HL-60 (cell line): Measurements from ENCODE around the gene FAM151A.

Experiments
- DNase-seq, 2 experiments: peaks; one replicate each; pipeline ENCODE4 v3.0.0-alpha.2; 2010 to 2020; ENCODE audit warnings: low read depth in 1 of 2, low spot score in 1 of 2
- H3K27ac ChIP-seq: fragments of 250-450 bp; sonication (Bioruptor Pico); replicated peaks from 2 replicates; pipeline ENCODE4 v1.5.1; 2020; ENCODE audit warnings: mild to moderate bottlenecking, moderate library complexity
- H3K27me3 ChIP-seq: fragments of 250-450 bp; sonication (Bioruptor Pico); 2 replicates; pipeline ENCODE4 v1.5.1; 2021; ENCODE audit warnings: mild to moderate bottlenecking, moderate library complexity; ENCODE audit not compliant: insufficient read depth, poor library complexity, severe bottlenecking
- H3K4me3 ChIP-seq: replicated peaks from 2 replicates; pipeline ENCODE4 v1.5.1; 2011; ENCODE audit warnings: mild to moderate bottlenecking, control low read depth, low read length; ENCODE audit not compliant: insufficient read depth
- CTCF ChIP-seq: IDR thresholded peaks from one replicate; pipeline ENCODE4 v1.5.1; 2011; ENCODE audit warnings: low read length, control low read depth, inconsistent platforms; ENCODE audit not compliant: insufficient read depth
- GABPA ChIP-seq: IDR thresholded peaks from 2 replicates; pipeline ENCODE4 v1.6.1; 2012; ENCODE audit warnings: low read depth
- POLR2AphosphoS5 ChIP-seq: IDR thresholded peaks from 2 replicates; pipeline ENCODE4 v1.6.1; 2012; ENCODE audit warnings: low read depth
- REST ChIP-seq: IDR thresholded peaks from 2 replicates; pipeline ENCODE4 v1.6.1; 2012; ENCODE audit warnings: low read depth; ENCODE audit not compliant: insufficient replicate concordance
- SPI1 ChIP-seq: IDR thresholded peaks from 2 replicates; pipeline ENCODE4 v1.6.1; 2012; ENCODE audit warnings: low read depth, mild to moderate bottlenecking, borderline replicate concordance

Gene FAM151A

GRCh38 chr1:54604572-54605370, 18.6 kb downstream of the FAM151A start:
- Histone ChIP-seq H3K27ac (peak overlapping the region; percentile 29), H3K27me3 (no peaks in the 10 kb centered on the region), H3K4me3 (no peak overlapping the region)
- TF ChIP-seq CTCF (no peak), SPI1 (peak; percentile 96), POLR2AphosphoS5 (peak; percentile 92), GABPA (peak; percentile 45; the same call in 1 of the 2 replicates), REST (no peak)
- DNase-seq = peak; percentile 47 to 88

- Histone ChIP-seq H3K27me3 (no peaks in the 10 kb centered on the region), H3K4me3 (no peak overlapping the region), H3K27ac (peak overlapping the region; percentile 29)
- no peak for TF ChIP-seq GABPA
- no peak for TF ChIP-seq POLR2AphosphoS5
- TF ChIP-seq CTCF = no peak
- no peak for TF ChIP-seq SPI1
- no peak for TF ChIP-seq REST
- no peak for DNase-seq
These were observed 19.3 kb downstream of the FAM151A start for GRCh38 chr1:54604051-54604450.

- TF ChIP-seq REST (no peak), SPI1 (no peak), CTCF (no peak), POLR2AphosphoS5 (no peak), GABPA (no peak)
- no peak for DNase-seq
- H3K4me3 ChIP-seq = no peak overlapping the region
- no peak overlapping the region for H3K27ac ChIP-seq
- H3K27me3 ChIP-seq = no peaks in the 10 kb centered on the region
These were observed 20.1 kb downstream of the FAM151A start for GRCh38 chr1:54603241-54603640.
